ENCODE data around the gene CDK6.

Gene CDK6

GRCh38 chr7:92826258-92826938 lies 10.0 kb downstream of the CDK6 start:
- no peak for DNase-seq (ENCODE audit: low read depth)

GRCh38 chr7:92824901-92825480 lies 11.4 kb downstream of the CDK6 start:
- no peak for DNase-seq (ENCODE audit: low read depth)

- no peak for DNase-seq (ENCODE audit: low read depth)
These were observed 11.9 kb downstream of the CDK6 start for GRCh38 chr7:92824450-92824849.

- DNase-seq (ENCODE audit: low read depth): no peak
These were observed 13.3 kb downstream of the CDK6 start for GRCh38 chr7:92823042-92823441.

- DNase-seq (ENCODE audit: low read depth): no peak
These were observed 16.2 kb downstream of the CDK6 start for GRCh38 chr7:92820191-92820590.

- DNase-seq (ENCODE audit: low read depth): no peak
These were observed 19.0 kb downstream of the CDK6 start for GRCh38 chr7:92817398-92817797.

GRCh38 chr7:92815412-92815811 lies 21.0 kb downstream of the CDK6 start:
- no peak for DNase-seq (ENCODE audit: low read depth)

- DNase-seq (ENCODE audit: low read depth): no peak
These were observed 22.9 kb downstream of the CDK6 start for GRCh38 chr7:92813390-92814024.

- no peak for DNase-seq (ENCODE audit: low read depth)
These were observed 25.2 kb downstream of the CDK6 start for GRCh38 chr7:92811158-92811557.

GRCh38 chr7:92809760-92810573 lies 26.4 kb downstream of the CDK6 start:
- no peak for DNase-seq (ENCODE audit: low read depth)

GRCh38 chr7:92809397-92809759 lies 27.0 kb downstream of the CDK6 start:
- DNase-seq (ENCODE audit: low read depth): no peak

- no peak for DNase-seq (ENCODE audit: low read depth)
These were observed 27.7 kb downstream of the CDK6 start for GRCh38 chr7:92808635-92809034.

GRCh38 chr7:92808006-92808405 lies 28.4 kb downstream of the CDK6 start:
- no peak for DNase-seq (ENCODE audit: low read depth)

- no peak for DNase-seq (ENCODE audit: low read depth)
These were observed 29.9 kb downstream of the CDK6 start for GRCh38 chr7:92806496-92806895.

- no peak for DNase-seq (ENCODE audit: low read depth)
These were observed 34.0 kb downstream of the CDK6 start for GRCh38 chr7:92802406-92802805.

GRCh38 chr7:92799446-92800211 lies 36.7 kb downstream of the CDK6 start:
- DNase-seq (ENCODE audit: low read depth): no peak

- no peak for DNase-seq (ENCODE audit: low read depth)
These were observed 37.7 kb downstream of the CDK6 start for GRCh38 chr7:92798517-92799249.

GRCh38 chr7:92797693-92798092 lies 38.7 kb downstream of the CDK6 start:
- no peak for DNase-seq (ENCODE audit: low read depth)

- DNase-seq (ENCODE audit: low read depth): no peak
These were observed 39.1 kb downstream of the CDK6 start for GRCh38 chr7:92797284-92797683.

GRCh38 chr7:92794831-92795230 lies 41.5 kb downstream of the CDK6 start:
- no peak for DNase-seq (ENCODE audit: low read depth)

- DNase-seq (ENCODE audit: low read depth): no peak
These were observed 42.0 kb downstream of the CDK6 start for GRCh38 chr7:92794391-92794790.

Measured in stimulated activated CD8-positive, alpha-beta memory T cell treated with anti-CD3 and anti-CD28 coated beads, Interleukin-4, amount 100 ng/mL, for 24 hours (primary cell).